Thymus (tissue), 11 donors: ENCODE measurements around the gene CDH4. TPM values are rescaled to one million over a fixed set of nuclear protein-coding genes. Genes with fewer than 3 reads are reported as not detected.

Experiments
- DNase-seq, 9 donors: peaks; one replicate each; pipeline ENCODE4 v3.0.0-alpha.2; 2013; ENCODE audit warnings: low spot score in 9 of 9, low read depth in 6 of 9, missing footprints in 1 of 9
- H3K27ac ChIP-seq, 2 donors: one replicate each; pipeline ENCODE4 v1.5.1; 2013; ENCODE audit warnings: control low read depth in 1 of 2, low read depth in 1 of 2, low read length in 1 of 2, mild to moderate bottlenecking in 1 of 2, moderate library complexity in 1 of 2
- H3K27me3 ChIP-seq, 2 donors: one replicate each; pipeline ENCODE4 v1.5.1; 2013; ENCODE audit warnings: low read length in 1 of 2; ENCODE audit not compliant: control insufficient read depth in 2 of 2, insufficient read depth in 1 of 2
- H3K36me3 ChIP-seq, 2 donors: one replicate each; pipeline ENCODE4 v1.5.1; 2013; ENCODE audit warnings: low read length in 1 of 2, mild to moderate bottlenecking in 1 of 2, moderate library complexity in 1 of 2; ENCODE audit not compliant: control insufficient read depth in 2 of 2, insufficient read depth in 2 of 2
- H3K4me1 ChIP-seq, 2 donors: one replicate each; pipeline ENCODE4 v1.5.1; 2013; ENCODE audit warnings: low read length in 2 of 2; ENCODE audit not compliant: control insufficient read depth in 2 of 2, insufficient read depth in 2 of 2
- H3K4me3 ChIP-seq, 2 donors: one replicate each; pipeline ENCODE4 v1.5.1; 2013; ENCODE audit warnings: low read length in 2 of 2, control low read depth in 1 of 2, mild to moderate bottlenecking in 1 of 2
- H3K9me3 ChIP-seq, 2 donors: one replicate each; pipeline ENCODE4 v1.5.1; 2013; ENCODE audit warnings: low read length in 1 of 2, mild to moderate bottlenecking in 1 of 2; ENCODE audit not compliant: control insufficient read depth in 2 of 2, insufficient read depth in 1 of 2
- WGBS: extraction: QIAGEN DNeasy Blood & Tissue Kit; methylation state at CpG from one replicate; pipeline ENCODE4 v1.1.7; 2013; 5-methylcytosine and 5-hydroxymethylcytosine counted together
- polyA plus RNA-seq: library from polyadenylated mRNA; stranded (reverse); fragments of 200-250 nt; gene quantifications from one replicate; pipeline ENCODE4 v1.2.3, GENCODE V29; 2013
- total RNA-seq: library from RNA; stranded (reverse); fragments of 120-200 nt; gene quantifications from one replicate; pipeline ENCODE4 v1.2.4, GENCODE V29; 2013
- donor health status: healthy.

The CDH4 gene
- total and polyA plus RNA-seq, 2 donors = 0.34 to 0.61 TPM

DNA sequence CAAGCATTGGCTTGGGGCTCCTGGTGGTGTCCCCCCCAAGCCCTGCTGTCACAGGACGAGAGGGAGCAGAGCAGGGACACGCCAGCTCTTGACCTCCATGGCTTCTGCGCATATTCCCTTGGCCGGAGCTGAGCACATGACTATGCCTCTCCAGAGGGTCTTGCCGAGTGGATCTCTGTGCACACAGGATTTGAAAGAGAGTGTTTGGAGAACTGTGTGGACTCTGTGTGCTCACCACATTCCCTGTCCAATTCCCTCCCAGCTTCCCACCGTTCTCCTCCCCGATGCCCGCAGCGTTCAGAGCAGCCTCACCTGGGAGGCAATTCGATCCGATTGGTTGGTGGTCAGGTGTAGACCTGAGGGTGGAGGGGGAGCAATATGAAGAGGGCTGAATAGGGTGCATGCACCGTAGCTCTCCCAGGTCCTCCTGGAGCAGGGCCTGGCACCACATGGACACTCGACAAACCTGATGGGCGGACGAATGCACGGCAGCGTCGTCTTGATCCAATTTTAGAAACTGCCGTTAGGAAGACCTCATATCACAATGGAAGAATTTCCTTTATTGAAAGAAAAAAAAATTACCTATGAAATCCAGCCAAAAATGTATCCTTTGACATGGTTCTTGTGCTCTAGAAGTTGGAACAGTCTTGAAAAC is 287.8 kb downstream of the CDH4 start:
- no peak for DNase-seq
- no peaks in the 10 kb centered on the region for H3K27me3 ChIP-seq
- H3K4me1 ChIP-seq = no peaks in the 10 kb centered on the region
- no peaks in the 10 kb centered on the region for H3K36me3 ChIP-seq
- H3K9me3 ChIP-seq = peaks cover 0 to 9% of the 10 kb centered on the region in 2 donors
- no peak overlapping the region for H3K27ac ChIP-seq
- WGBS = 95% methylated on average over 19 of the region's 19 CpGs
- H3K4me3 ChIP-seq = no peak overlapping the region

DNA sequence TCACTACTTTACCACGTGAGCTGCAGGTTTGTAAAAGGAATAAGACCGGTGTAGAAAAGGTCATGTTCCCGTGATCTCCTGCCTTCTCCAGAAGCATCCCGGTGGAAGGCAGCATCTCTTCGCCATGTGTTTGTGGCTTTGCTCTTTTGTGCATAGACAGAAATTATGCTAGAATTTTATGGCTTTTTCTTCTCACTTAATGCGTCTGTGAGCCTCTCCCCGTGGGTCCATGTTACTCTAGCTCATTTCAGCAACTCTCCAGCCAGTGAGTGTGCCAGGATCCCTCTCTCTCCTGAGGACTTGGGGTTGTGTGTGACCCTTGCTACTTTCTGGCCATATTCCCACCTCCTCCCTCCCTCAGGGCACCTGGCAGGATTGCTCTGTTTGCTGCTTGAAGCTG is 289.5 kb downstream of the CDH4 start:
- no peak for DNase-seq
- WGBS = 96% methylated on average over 7 of the region's 7 CpGs
- Histone ChIP-seq H3K4me3 (no peak overlapping the region), H3K9me3 (peaks cover 0 to 10% of the 10 kb centered on the region in 2 donors), H3K4me1 (no peaks in the 10 kb centered on the region), H3K27me3 (no peaks in the 10 kb centered on the region), H3K27ac (no peak overlapping the region), H3K36me3 (no peaks in the 10 kb centered on the region)

DNA sequence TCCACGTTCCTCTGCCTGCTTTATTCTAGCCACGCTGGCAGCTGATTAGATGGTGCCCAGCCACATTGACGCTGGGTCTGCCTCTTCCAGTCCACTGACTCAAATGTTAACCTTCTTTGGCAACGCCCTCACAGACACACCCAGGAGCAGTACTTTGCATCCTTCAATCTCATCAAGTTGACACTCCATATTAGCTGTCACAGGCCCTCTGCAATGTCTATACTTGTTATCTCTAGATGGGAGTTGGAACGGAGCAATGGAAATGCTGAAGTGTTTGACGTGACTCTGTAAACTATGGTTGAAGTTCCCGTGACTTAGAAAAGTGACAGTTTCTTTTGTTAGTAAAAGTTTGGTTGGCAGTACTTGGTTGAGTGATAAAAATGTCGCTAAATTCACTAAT is 291.0 kb downstream of the CDH4 start:
- H3K27ac ChIP-seq = no peak overlapping the region
- DNase-seq = no peak
- H3K4me1 ChIP-seq = no peaks in the 10 kb centered on the region
- WGBS = 90% methylated on average over 8 of the region's 8 CpGs
- no peak overlapping the region for H3K4me3 ChIP-seq
- peaks cover 0 to 8% of the 10 kb centered on the region in 2 donors for H3K9me3 ChIP-seq
- H3K36me3 ChIP-seq = no peaks in the 10 kb centered on the region
- H3K27me3 ChIP-seq = no peaks in the 10 kb centered on the region

DNA sequence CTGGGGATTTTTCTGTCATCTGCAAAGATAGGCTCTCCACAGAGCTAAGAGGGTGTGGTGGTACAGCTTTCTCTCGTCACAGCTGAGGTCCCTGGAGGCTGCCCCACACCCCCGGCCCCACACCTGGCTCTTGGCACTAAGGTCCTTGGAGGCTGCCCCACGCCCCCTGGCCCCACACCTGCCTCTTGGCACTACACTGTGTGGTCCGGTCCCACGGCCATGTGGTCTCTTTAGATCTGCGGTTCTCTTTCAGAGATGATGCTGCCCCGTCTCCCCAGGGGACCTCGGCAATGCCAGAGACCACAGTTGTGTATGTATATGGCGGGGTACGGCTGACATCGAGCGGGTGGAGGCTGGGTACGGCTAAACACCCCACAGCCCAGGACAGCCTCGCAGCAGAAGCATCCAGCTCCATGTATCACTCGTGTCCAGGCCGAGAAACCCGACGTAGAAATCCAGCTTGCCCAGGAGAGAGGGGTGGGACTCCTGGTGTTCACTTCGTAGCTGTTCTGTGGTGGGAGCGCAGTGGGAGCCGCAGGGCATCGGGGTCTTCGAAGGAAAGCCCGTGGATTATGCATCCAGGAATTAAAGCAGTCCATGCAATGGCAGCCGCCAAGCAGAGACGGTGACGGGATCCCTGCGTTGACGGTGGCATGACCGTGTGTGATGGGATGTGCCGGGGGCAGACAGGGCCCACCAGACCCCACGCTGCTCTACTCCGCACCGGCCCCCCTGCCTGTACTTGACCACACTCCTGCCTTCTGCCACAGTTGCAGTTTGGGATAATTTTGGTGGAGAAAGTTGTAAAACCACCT is 292.1 kb downstream of the CDH4 start:
- Histone ChIP-seq H3K9me3 (peaks cover 0 to 3% of the 10 kb centered on the region in 2 donors), H3K27me3 (no peaks in the 10 kb centered on the region), H3K4me3 (no peak overlapping the region), H3K4me1 (no peaks in the 10 kb centered on the region), H3K36me3 (no peaks in the 10 kb centered on the region), H3K27ac (no peak overlapping the region)
- 95% methylated on average over 34 of the region's 34 CpGs for whole genome bisulfite sequencing
- DNase-seq = no peak

DNA sequence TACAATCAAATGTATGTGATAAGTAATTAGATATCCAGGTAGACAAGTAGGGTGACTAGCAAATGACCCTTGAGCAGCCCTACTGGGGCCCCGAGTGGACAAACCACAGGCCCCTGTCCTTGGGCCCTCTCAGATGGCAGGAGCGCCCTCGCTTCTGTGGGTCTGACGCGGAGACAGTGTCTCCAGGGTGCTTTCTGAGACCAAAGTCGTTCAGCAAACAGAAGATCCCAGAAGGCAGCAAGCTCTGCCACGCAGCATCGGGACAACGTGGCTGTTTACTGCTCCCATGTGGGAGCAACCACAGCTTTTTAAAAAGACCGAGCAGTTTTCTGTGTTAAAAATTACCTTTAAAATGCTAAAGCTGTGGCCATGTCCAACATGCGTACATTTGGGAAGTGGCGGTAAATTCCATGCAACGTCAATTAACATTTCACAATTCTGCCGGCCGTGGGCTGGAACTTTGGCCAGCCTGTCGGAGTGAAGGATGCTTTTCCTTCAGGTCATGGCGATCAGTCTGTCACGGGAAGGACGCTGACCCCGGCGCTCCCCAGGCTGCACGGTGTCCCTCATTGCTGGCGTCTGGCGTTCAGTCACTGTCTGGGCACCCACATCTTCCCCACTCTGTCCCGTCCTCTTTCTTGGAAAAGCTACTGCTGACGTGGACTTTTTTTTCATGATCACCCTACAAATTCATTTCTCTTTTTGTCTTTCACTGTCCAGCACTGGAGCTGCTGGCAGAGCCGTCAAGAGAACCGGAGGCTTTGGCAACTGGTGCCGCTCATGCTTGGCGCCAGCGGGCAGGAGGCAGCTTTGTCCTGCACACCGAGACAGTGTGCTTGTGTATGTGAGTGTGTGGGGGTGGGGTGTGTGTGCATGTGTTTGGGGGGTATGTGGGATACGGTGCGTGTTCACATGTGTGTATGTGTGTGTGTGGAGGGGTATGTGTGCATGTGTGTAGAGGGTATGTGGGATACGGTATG is 293.1 kb downstream of the CDH4 start:
- H3K4me1 ChIP-seq = no peaks in the 10 kb centered on the region
- H3K4me3 ChIP-seq = no peak overlapping the region
- H3K27me3 ChIP-seq = no peaks in the 10 kb centered on the region
- WGBS = 94% methylated on average over 35 of the region's 35 CpGs
- H3K27ac ChIP-seq = no peak overlapping the region
- H3K9me3 ChIP-seq = peaks cover 0 to 6% of the 10 kb centered on the region in 2 donors
- H3K36me3 ChIP-seq = no peaks in the 10 kb centered on the region
- DNase-seq = no peak

GRCh38 chr20:61546641-61547040 is 294.6 kb downstream of the CDH4 start:
- WGBS = 92% methylated on average over 12 of the region's 12 CpGs
- no peak overlapping the region for H3K4me3 ChIP-seq
- H3K4me1 ChIP-seq = no peaks in the 10 kb centered on the region
- H3K9me3 ChIP-seq = peaks cover 0 to 6% of the 10 kb centered on the region in 2 donors
- H3K27me3 ChIP-seq = no peaks in the 10 kb centered on the region
- H3K27ac ChIP-seq = no peak overlapping the region
- H3K36me3 ChIP-seq = no peaks in the 10 kb centered on the region
- no peak for DNase-seq

- H3K27me3 ChIP-seq = no peaks in the 10 kb centered on the region
- no peak overlapping the region for H3K27ac ChIP-seq
- no peaks in the 10 kb centered on the region for H3K4me1 ChIP-seq
- no peaks in the 10 kb centered on the region for H3K36me3 ChIP-seq
- H3K9me3 ChIP-seq = peaks cover 0 to 6% of the 10 kb centered on the region in 2 donors
- WGBS = 91% methylated on average over 4 of the region's 4 CpGs
- no peak for DNase-seq
- H3K4me3 ChIP-seq = no peak overlapping the region
Measured at GRCh38 chr20:61548069-61548468, 296.0 kb downstream of the CDH4 start.

DNA sequence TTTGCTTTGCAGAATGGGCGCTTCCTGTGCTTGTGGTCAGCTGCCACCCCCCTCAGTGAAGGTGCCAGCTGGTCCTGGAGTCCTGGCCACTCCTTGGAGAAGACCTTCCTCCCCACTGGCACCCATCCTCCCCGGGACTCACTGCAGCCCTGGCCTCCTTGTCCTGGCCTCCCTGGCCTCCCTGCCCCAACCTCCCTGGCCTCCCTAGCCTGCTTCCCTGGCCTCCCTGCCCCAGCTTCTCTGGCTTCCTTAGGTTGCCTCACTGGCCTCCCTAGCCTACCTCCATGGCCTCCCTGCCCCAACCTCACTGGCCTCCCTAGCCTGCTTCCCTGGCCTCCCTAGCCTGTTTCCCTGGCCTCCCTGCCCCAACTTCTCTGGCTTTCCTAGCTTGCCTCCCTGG is 297.8 kb downstream of the CDH4 start:
- Histone ChIP-seq H3K9me3 (peaks cover 0 to 6% of the 10 kb centered on the region in 2 donors), H3K36me3 (no peaks in the 10 kb centered on the region), H3K4me3 (no peak overlapping the region), H3K27ac (no peak overlapping the region), H3K4me1 (no peaks in the 10 kb centered on the region), H3K27me3 (no peaks in the 10 kb centered on the region)
- 96% methylated on average over 2 of the region's 2 CpGs for WGBS
- DNase-seq = no peak
